NB4 (cell line): ENCODE measurements around the gene ORM1.

Experiments used
- POLR2A ChIP-seq: IDR thresholded peaks from 2 replicates; pipeline ENCODE4 v1.6.1; 2011; ENCODE audit warnings: mild to moderate bottlenecking; ENCODE audit not compliant: insufficient read length; ENCODE audit errors: extremely low read depth
- TF ChIP-seq, protein P1 (sequence below): IDR thresholded peaks from one replicate; pipeline ENCODE4 v1.5.1; 2012; ENCODE audit warnings: low read depth, low read length

DNA sequence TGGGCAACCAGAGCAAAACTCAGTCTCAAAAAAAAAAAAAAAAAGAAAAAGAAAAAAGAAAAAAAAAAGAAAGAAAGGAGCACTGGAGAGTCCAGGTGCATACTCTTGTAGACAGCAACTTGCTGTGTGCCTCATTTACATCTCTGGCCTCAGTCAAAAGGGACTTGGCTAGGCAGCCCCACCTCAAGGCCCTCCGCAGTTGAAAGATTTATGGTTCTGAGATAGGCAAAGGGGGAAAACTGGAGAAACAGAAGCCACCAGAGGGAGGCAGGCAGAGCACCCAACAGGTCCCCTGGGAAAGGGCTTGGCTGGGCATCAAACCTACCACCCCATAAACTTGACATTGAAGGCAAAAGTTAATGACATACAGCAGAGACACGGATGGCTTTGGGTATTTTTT, 12.8 kb downstream of the ORM1 start:
- TF ChIP-seq, protein P1, sequence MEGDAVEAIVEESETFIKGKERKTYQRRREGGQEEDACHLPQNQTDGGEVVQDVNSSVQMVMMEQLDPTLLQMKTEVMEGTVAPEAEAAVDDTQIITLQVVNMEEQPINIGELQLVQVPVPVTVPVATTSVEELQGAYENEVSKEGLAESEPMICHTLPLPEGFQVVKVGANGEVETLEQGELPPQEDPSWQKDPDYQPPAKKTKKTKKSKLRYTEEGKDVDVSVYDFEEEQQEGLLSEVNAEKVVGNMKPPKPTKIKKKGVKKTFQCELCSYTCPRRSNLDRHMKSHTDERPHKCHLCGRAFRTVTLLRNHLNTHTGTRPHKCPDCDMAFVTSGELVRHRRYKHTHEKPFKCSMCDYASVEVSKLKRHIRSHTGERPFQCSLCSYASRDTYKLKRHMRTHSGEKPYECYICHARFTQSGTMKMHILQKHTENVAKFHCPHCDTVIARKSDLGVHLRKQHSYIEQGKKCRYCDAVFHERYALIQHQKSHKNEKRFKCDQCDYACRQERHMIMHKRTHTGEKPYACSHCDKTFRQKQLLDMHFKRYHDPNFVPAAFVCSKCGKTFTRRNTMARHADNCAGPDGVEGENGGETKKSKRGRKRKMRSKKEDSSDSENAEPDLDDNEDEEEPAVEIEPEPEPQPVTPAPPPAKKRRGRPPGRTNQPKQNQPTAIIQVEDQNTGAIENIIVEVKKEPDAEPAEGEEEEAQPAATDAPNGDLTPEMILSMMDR = no peak
- no peak for TF ChIP-seq POLR2A
